RWPE1 (cell line): ENCODE results near the gene BOC.

ENCODE experiments used
- CTCF ChIA-PET: fragments of 350-600 bp; sonication (Branson Sonifier 250); formaldehyde crosslinking; extraction: SDS; loops from one replicate; lab custom pipeline; 2021; lab: Yijun Ruan, JAX
- POLR2A ChIA-PET: fragments of 400-600 bp; formaldehyde crosslinking; extraction: SDS; loops from one replicate; lab custom pipeline; 2020; ENCODE audit warnings: antibody characterized with exemption; ENCODE audit not compliant: low non-redundant PET; lab: Yijun Ruan, JAX
- DNase-seq: peaks from one replicate; pipeline ENCODE4 v3.0.0; 2012; ENCODE audit warnings: low spot score
- H3K27ac ChIP-seq: fragments of 450-650 bp; 2 replicates; pipeline ENCODE4 v1.5.1; 2017
- CTCF ChIP-seq: fragments of 450-650 bp; conservative IDR thresholded peaks from 2 replicates; pipeline ENCODE4 v1.5.1; 2017; ENCODE audit warnings: low read depth, mild to moderate bottlenecking

The BOC gene

GRCh38 chr3:113174304-113174703 is 37.1 kb upstream of the BOC start:
- H3K27ac ChIP-seq = no peak overlapping the region
- CTCF ChIA-PET = interaction anchor here (1.1 kb wide), 1 partner anchor 114 kb away, joined by 3 read pairs; no protein-coding TSS in a partner anchor
- no peak for TF ChIP-seq CTCF
- no peak for DNase-seq
- POLR2A ChIA-PET = no interaction called here

- DNase-seq = no peak
- POLR2A ChIA-PET = no interaction called here
- no peak overlapping the region for H3K27ac ChIP-seq
- CTCF ChIA-PET = no interaction called here
- TF ChIP-seq CTCF = no peak
Observed at GRCh38 chr3:113174801-113175485, 36.4 kb upstream of the BOC start.

GRCh38 chr3:113177526-113177925 is 33.8 kb upstream of the BOC start:
- POLR2A ChIA-PET = no interaction called here
- no peak for TF ChIP-seq CTCF
- DNase-seq = no peak
- H3K27ac ChIP-seq = no peak overlapping the region
- CTCF ChIA-PET = no interaction called here

GRCh38 chr3:113179235-113179824 is 32.0 kb upstream of the BOC start:
- ChIA-PET CTCF (no interaction called here), POLR2A (no interaction called here)
- no peak for TF ChIP-seq CTCF
- no peak for DNase-seq
- H3K27ac ChIP-seq = no peak overlapping the region

GRCh38 chr3:113183748-113184661 is 27.4 kb upstream of the BOC start:
- no peak overlapping the region for H3K27ac ChIP-seq
- ChIA-PET CTCF (no interaction called here), POLR2A (no interaction called here)
- no peak for TF ChIP-seq CTCF
- DNase-seq = no peak

GRCh38 chr3:113185194-113185835 is 26.0 kb upstream of the BOC start:
- CTCF ChIA-PET = interaction anchor here (0.5 to 0.7 kb wide), 2 partner anchors 9 to 24 kb away, joined by 3 read pairs; no protein-coding TSS in a partner anchor
- TF ChIP-seq CTCF = no peak
- no peak overlapping the region for H3K27ac ChIP-seq
- no peak for DNase-seq
- POLR2A ChIA-PET = no interaction called here
